HL-60 (cell line): ENCODE measurements around the gene ACVR2B.

ENCODE experiments used
- CTCF ChIP-seq: IDR thresholded peaks from one replicate; pipeline ENCODE4 v1.5.1; 2011; ENCODE audit warnings: low read length, control low read depth, inconsistent platforms; ENCODE audit not compliant: insufficient read depth
- GABPA ChIP-seq: IDR thresholded peaks from 2 replicates; pipeline ENCODE4 v1.6.1; 2012; ENCODE audit warnings: low read depth
- POLR2AphosphoS5 ChIP-seq: IDR thresholded peaks from 2 replicates; pipeline ENCODE4 v1.6.1; 2012; ENCODE audit warnings: low read depth
- TF ChIP-seq, protein P1 (sequence below): IDR thresholded peaks from 2 replicates; pipeline ENCODE4 v1.6.1; 2012; ENCODE audit warnings: low read depth; ENCODE audit not compliant: insufficient replicate concordance

GRCh38 chr3:38496131-38496910 lies 42.6 kb downstream of the ACVR2B start, which contains the start of gene EXOG:
- TF ChIP-seq POLR2AphosphoS5 (peak; percentile 54), CTCF (peak; percentile 57), GABPA (no peak)
- TF ChIP-seq, protein P1, sequence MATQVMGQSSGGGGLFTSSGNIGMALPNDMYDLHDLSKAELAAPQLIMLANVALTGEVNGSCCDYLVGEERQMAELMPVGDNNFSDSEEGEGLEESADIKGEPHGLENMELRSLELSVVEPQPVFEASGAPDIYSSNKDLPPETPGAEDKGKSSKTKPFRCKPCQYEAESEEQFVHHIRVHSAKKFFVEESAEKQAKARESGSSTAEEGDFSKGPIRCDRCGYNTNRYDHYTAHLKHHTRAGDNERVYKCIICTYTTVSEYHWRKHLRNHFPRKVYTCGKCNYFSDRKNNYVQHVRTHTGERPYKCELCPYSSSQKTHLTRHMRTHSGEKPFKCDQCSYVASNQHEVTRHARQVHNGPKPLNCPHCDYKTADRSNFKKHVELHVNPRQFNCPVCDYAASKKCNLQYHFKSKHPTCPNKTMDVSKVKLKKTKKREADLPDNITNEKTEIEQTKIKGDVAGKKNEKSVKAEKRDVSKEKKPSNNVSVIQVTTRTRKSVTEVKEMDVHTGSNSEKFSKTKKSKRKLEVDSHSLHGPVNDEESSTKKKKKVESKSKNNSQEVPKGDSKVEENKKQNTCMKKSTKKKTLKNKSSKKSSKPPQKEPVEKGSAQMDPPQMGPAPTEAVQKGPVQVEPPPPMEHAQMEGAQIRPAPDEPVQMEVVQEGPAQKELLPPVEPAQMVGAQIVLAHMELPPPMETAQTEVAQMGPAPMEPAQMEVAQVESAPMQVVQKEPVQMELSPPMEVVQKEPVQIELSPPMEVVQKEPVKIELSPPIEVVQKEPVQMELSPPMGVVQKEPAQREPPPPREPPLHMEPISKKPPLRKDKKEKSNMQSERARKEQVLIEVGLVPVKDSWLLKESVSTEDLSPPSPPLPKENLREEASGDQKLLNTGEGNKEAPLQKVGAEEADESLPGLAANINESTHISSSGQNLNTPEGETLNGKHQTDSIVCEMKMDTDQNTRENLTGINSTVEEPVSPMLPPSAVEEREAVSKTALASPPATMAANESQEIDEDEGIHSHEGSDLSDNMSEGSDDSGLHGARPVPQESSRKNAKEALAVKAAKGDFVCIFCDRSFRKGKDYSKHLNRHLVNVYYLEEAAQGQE: peak; percentile 28
